Endodermal cell (in vitro differentiated cells): ENCODE data around the gene MYL11. TPM values are rescaled to one million over a fixed set of nuclear protein-coding genes. Genes with fewer than 3 reads are reported as not detected.

ENCODE experiments used
- DNase-seq: peaks from one replicate; pipeline ENCODE4 v3.0.0-alpha.2; 2017
- H3K27ac ChIP-seq: 2 replicates; pipeline ENCODE4 v1.5.1; 2013; ENCODE audit warnings: mild to moderate bottlenecking, low read depth, low read length, moderate library complexity
- H3K27me3 ChIP-seq: 2 replicates; pipeline ENCODE4 v1.6.1; 2013; ENCODE audit warnings: mild to moderate bottlenecking, low read length, moderate library complexity; ENCODE audit not compliant: insufficient read depth, control insufficient read depth, poor library complexity, severe bottlenecking
- H3K36me3 ChIP-seq: 2 replicates; pipeline ENCODE4 v1.7.0; 2013; ENCODE audit warnings: mild to moderate bottlenecking, low read length, moderate library complexity; ENCODE audit not compliant: control insufficient read depth, insufficient read depth
- H3K4me1 ChIP-seq: one replicate; pipeline ENCODE4 v1.7.0; 2013; ENCODE audit warnings: low read length; ENCODE audit not compliant: control insufficient read depth, insufficient read depth
- H3K4me3 ChIP-seq: 2 replicates; pipeline ENCODE4 v1.5.1; 2013; ENCODE audit warnings: mild to moderate bottlenecking, low read length, moderate library complexity
- H3K9ac ChIP-seq: 2 replicates; pipeline ENCODE4 v1.6.1; 2013; ENCODE audit warnings: mild to moderate bottlenecking, low read length, moderate library complexity; ENCODE audit not compliant: poor library complexity, severe bottlenecking; ENCODE audit errors: extremely low read depth
- H3K9me3 ChIP-seq: 2 replicates; pipeline ENCODE4 v1.6.1; 2013; ENCODE audit warnings: mild to moderate bottlenecking, low read length, moderate library complexity; ENCODE audit not compliant: control insufficient read depth
- H3K27ac Mint-ChIP-seq: 2 replicates; pipeline ENCODE4 v1.8.0; 2020; ENCODE audit warnings: mixed read lengths
- H3K27me3 Mint-ChIP-seq: 2 replicates; pipeline ENCODE4 v1.8.0; 2021; ENCODE audit warnings: mild to moderate bottlenecking, mixed read lengths; ENCODE audit not compliant: insufficient read depth
- H3K36me3 Mint-ChIP-seq: 2 replicates; pipeline ENCODE4 v1.8.0; 2020; ENCODE audit warnings: low read depth, mixed read lengths
- H3K4me1 Mint-ChIP-seq: 2 replicates; pipeline ENCODE4 v1.8.0; 2020; ENCODE audit warnings: mixed read lengths
- H3K4me3 Mint-ChIP-seq: 2 replicates; pipeline ENCODE4 v1.8.0; 2020; ENCODE audit warnings: mild to moderate bottlenecking, moderate library complexity, mixed read lengths
- H3K9me3 Mint-ChIP-seq: 2 replicates; pipeline ENCODE4 v1.8.0; 2020; ENCODE audit warnings: mild to moderate bottlenecking, mixed read lengths
- CTCF ChIP-seq: fragments of 200-600 bp; sonication (generic); conservative IDR thresholded peaks from 2 replicates; pipeline ENCODE4 v1.5.0; 2021; ENCODE audit warnings: antibody characterized with exemption, mild to moderate bottlenecking
- WGBS, 2 experiments: methylation state at CpG; one replicate each; pipeline versions ENCODE4 v1.1.5 to v1.1.7; 2013; ENCODE audit warnings: missing lambda C conversion rate in 2 of 2, mixed read lengths in 1 of 2; ENCODE audit not compliant: insufficient coverage in 1 of 2, insufficient read length in 1 of 2; 5-methylcytosine and 5-hydroxymethylcytosine counted together
- total RNA-seq, 2 donors: library from RNA; stranded (reverse); fragmentation: NEBNext Ultra II Directional in 1 of 2; extraction: Animal tissue kit (Norgen Biotek cat#: 25700) in 1 of 2; gene quantifications; 2 replicates in 1 of 2; 3 replicates in 1 of 2; pipeline ENCODE4 v1.2.1, GENCODE V29; 2021

The MYL11 gene
- total RNA-seq, 2 donors from 2014 or later, result 1.2 TPM; not detected in 1

- H3K36me3 Mint-ChIP-seq, result peaks cover 34% of the 10 kb centered on the region
- no peaks in the 10 kb centered on the region for H3K9me3 Mint-ChIP-seq
Measured at GRCh38 chr16:30358990-30359870, 15.4 kb upstream of the MYL11 start.

GRCh38 chr16:30359871-30360170, 14.8 kb upstream of the MYL11 start:
- peak; percentile 45 for DNase-seq
- TF ChIP-seq CTCF, result no peak
- Histone ChIP-seq H3K9ac (no peak overlapping the region), H3K4me3 (no peak overlapping the region), H3K27ac (no peak overlapping the region), H3K4me1 (peaks cover 6% of the 10 kb centered on the region), H3K36me3 (peaks cover 34% of the 10 kb centered on the region), H3K27me3 (no peaks in the 10 kb centered on the region), H3K9me3 (no peaks in the 10 kb centered on the region)
- Mint-ChIP-seq H3K36me3 (peaks cover 36% of the 10 kb centered on the region), H3K4me1 (peaks cover 8% of the 10 kb centered on the region), H3K27ac (no peak overlapping the region), H3K9me3 (no peaks in the 10 kb centered on the region), H3K27me3 (no peaks in the 10 kb centered on the region), H3K4me3 (no peak overlapping the region)
- WGBS, 2 experiments, result 89 to 90% methylated on average over 3 to 6 of the region's 6 CpGs

More at GRCh38 chr16:30358990-30359870, 15.4 kb upstream of the MYL11 start:
- H3K36me3 ChIP-seq, result peaks cover 29% of the 10 kb centered on the region
- H3K27ac ChIP-seq, result no peak overlapping the region
- no peak for DNase-seq
- H3K4me1 ChIP-seq, result peaks cover 6% of the 10 kb centered on the region
- no peaks in the 10 kb centered on the region for H3K9me3 ChIP-seq
- H3K4me3 Mint-ChIP-seq, result no peak overlapping the region
- TF ChIP-seq CTCF, result no peak
- WGBS, 2 experiments, result 94 to 95% methylated on average over 23 to 28 of the region's 28 CpGs
- no peak overlapping the region for H3K4me3 ChIP-seq
- no peak overlapping the region for H3K27ac Mint-ChIP-seq
- no peaks in the 10 kb centered on the region for H3K27me3 ChIP-seq
- no peak overlapping the region for H3K9ac ChIP-seq
- peaks cover 12% of the 10 kb centered on the region for H3K4me1 Mint-ChIP-seq
- H3K27me3 Mint-ChIP-seq, result no peaks in the 10 kb centered on the region

GRCh38 chr16:30361180-30361579, 13.4 kb upstream of the MYL11 start:
- Mint-ChIP-seq H3K27me3 (no peaks in the 10 kb centered on the region), H3K4me3 (no peak overlapping the region), H3K9me3 (no peaks in the 10 kb centered on the region), H3K4me1 (peaks cover 8% of the 10 kb centered on the region), H3K27ac (no peak overlapping the region), H3K36me3 (peaks cover 45% of the 10 kb centered on the region)
- Histone ChIP-seq H3K9ac (no peak overlapping the region), H3K27ac (no peak overlapping the region), H3K9me3 (no peaks in the 10 kb centered on the region), H3K4me3 (no peak overlapping the region), H3K27me3 (no peaks in the 10 kb centered on the region), H3K4me1 (peaks cover 4% of the 10 kb centered on the region), H3K36me3 (peaks cover 41% of the 10 kb centered on the region)
- peak; percentile 13 for DNase-seq
- 91 to 99% methylated on average over 6 to 7 of the region's 7 CpGs for WGBS, 2 experiments
- TF ChIP-seq CTCF, result no peak
